ENCODE measurements around the gene SYTL3. TPM values are rescaled to one million over a fixed set of nuclear protein-coding genes. Genes with fewer than 3 reads are reported as not detected.
"Not testable (repeated sequence)": the region's sequence is repeated elsewhere in the genome, so short reads cannot be mapped to it uniquely, and the experiment has no call there.

SYTL3 gene
- total RNA-seq, 1 experiment from 2014 or later: 14.2 TPM

DNA sequence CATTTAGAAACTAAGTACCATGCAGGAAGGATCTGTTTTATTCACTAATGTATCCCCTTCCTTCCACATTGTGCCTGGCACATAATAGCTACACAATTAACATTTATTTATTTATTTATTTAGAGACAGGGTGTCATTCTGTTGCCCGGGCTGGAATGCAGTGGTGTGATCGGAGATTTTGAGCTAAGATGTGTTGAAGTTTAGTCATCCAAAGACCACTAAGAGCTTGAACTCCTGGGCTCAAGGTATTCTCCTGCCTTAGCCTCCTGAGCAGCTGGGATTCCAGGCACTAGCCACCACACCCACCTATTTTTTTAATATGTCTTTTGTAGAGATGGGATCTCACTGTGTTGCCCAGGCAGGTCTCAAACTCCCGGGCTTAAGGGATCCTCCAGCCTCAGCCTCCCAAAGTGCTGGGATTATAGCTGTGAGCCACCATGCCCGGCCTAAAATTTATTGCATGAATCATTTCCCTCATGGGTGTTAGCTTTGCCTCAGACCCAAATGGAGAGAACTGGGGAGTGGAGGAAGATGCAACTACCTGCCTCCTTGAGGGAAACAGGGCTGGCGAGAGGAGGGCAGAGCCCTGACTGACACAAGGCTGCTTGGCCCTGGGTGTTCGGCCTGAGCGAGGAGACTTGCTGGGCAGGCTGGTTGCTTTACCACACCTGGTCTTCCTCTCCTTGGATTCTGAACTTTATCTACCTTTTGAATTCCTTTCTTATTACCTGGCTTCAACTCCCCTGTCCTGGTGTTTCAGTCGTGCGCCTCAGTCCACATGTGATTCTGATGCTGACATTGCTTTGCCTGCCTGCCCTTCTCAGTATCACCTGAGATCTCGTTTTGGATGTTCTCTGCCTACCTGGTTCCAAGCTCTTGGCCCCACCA is 3.6 kb upstream of the SYTL3 start:
- TF ChIP-seq CTCF (IDR thresholded peaks at IDR 0.05; ENCODE audit: unreplicated experiment): no peak
- intact Hi-C loops (cut with micrococcal nuclease; ENCODE audit: unreplicated experiment): loop anchor here (5.0 kb wide), 2 partner anchors 46 to 356 kb away; partner anchors contain the start of gene RSPH3
- CTCF ChIA-PET: interaction anchor here (0.7 to 2.2 kb wide), 5 partner anchors 14 to 488 kb away, joined by 3 to 13 read pairs (median 6); no protein-coding TSS in a partner anchor
- DNase-seq: peak; percentile 68
- Mint-ChIP-seq H3K4me1 (ENCODE audit: low read depth, unreplicated experiment) (peaks cover 64% of the 10 kb centered on the region), H3K27ac (ENCODE audit: unreplicated experiment) (peak overlapping the region; percentile 94), H3K9me3 (ENCODE audit: low read depth, unreplicated experiment) (no peaks in the 10 kb centered on the region), H3K4me3 (ENCODE audit: low read depth, unreplicated experiment) (peak overlapping the region; percentile 93), H3K27me3 (ENCODE audit: unreplicated experiment) (no peaks in the 10 kb centered on the region), H3K36me3 (ENCODE audit: insufficient read depth, unreplicated experiment) (peaks cover 49% of the 10 kb centered on the region)
- no TSS peak for BruUV-seq (replicated peaks)

DNA sequence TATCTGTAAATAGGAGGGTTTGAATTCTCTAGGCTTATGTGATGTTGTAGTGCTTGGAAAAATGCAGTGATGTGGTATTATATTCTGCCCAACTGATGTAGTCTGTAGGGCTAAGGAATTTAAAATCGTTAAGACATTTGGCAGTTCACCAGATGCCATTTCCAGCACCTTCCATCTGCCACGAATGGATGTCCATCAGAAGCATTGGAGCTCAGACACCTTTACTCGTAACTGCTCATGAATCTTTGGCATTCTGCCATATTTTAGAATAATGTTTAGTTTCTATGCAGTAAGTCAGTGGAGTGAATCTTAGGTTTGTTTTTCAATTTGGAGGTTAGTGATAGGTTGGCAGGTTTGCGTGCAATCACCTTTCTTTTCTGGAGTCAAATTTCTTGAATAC is 2.4 kb upstream of the SYTL3 start:
- TF ChIP-seq CTCF (IDR thresholded peaks at IDR 0.05; ENCODE audit: unreplicated experiment): no peak
- BruUV-seq (replicated peaks): no TSS peak
- CTCF ChIA-PET: interaction anchor here (1.5 to 1.9 kb wide), 2 partner anchors 13 to 44 kb away, joined by 6 to 7 read pairs; no protein-coding TSS in a partner anchor
- Mint-ChIP-seq H3K9me3 (ENCODE audit: low read depth, unreplicated experiment) (no peaks in the 10 kb centered on the region), H3K4me1 (ENCODE audit: low read depth, unreplicated experiment) (peaks cover 52% of the 10 kb centered on the region), H3K27ac (ENCODE audit: unreplicated experiment) (no peak overlapping the region), H3K4me3 (ENCODE audit: low read depth, unreplicated experiment) (no peak overlapping the region), H3K36me3 (ENCODE audit: insufficient read depth, unreplicated experiment) (peaks cover 40% of the 10 kb centered on the region), H3K27me3 (ENCODE audit: unreplicated experiment) (no peaks in the 10 kb centered on the region)
- intact Hi-C loops (cut with micrococcal nuclease; ENCODE audit: unreplicated experiment): loop anchor here (5.0 kb wide), 2 partner anchors 45 to 355 kb away; partner anchors contain the start of gene RSPH3
- no peak for DNase-seq

DNA sequence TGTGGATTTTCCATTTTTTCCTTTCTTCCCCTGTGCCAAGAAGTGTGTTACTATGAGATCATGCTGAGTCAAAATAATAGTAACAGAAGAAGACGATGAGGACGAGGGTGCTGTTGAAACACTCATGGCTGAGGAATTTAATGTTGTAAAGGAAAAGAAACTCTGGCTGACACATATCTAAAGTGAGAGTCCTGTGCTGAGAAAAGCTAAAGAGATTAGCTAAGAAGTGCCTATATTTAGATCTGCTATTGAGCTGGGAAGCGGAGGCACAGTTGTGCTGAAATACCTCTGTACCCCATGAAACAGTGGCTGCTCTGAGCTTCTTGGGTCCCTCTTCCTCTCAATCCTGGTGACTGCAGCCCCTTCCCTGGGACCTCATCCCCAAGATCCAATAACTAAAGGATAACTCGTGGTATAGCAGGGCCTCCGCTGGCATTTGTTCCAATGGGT is 1.1 kb upstream of the SYTL3 start:
- DNase-seq: no peak
- Mint-ChIP-seq H3K27ac (ENCODE audit: unreplicated experiment) (peak overlapping the region; percentile 76), H3K27me3 (ENCODE audit: unreplicated experiment) (no peaks in the 10 kb centered on the region), H3K4me1 (ENCODE audit: low read depth, unreplicated experiment) (peaks cover 46% of the 10 kb centered on the region), H3K9me3 (ENCODE audit: low read depth, unreplicated experiment) (no peaks in the 10 kb centered on the region), H3K4me3 (ENCODE audit: low read depth, unreplicated experiment) (no peak overlapping the region), H3K36me3 (ENCODE audit: insufficient read depth, unreplicated experiment) (peaks cover 28% of the 10 kb centered on the region)
- intact Hi-C loops (cut with micrococcal nuclease; ENCODE audit: unreplicated experiment): loop anchor here (5.0 kb wide), 2 partner anchors 44 to 354 kb away; partner anchors contain the start of gene RSPH3
- CTCF ChIA-PET: interaction anchor here (0.9 to 2.7 kb wide), 2 partner anchors 11 to 486 kb away, joined by 3 to 9 read pairs; no protein-coding TSS in a partner anchor
- no peak for TF ChIP-seq CTCF (IDR thresholded peaks at IDR 0.05; ENCODE audit: unreplicated experiment)
- no TSS peak for BruUV-seq (replicated peaks)

- DNase-seq; CTCF ChIA-PET; H3K4me3 Mint-ChIP-seq (ENCODE audit: low read depth, unreplicated experiment); BruUV-seq (replicated peaks); H3K36me3 Mint-ChIP-seq (ENCODE audit: insufficient read depth, unreplicated experiment); H3K9me3 Mint-ChIP-seq (ENCODE audit: low read depth, unreplicated experiment); H3K27me3 Mint-ChIP-seq (ENCODE audit: unreplicated experiment); intact Hi-C loops (cut with micrococcal nuclease; ENCODE audit: unreplicated experiment); H3K27ac Mint-ChIP-seq (ENCODE audit: unreplicated experiment): not testable (repeated sequence)
- peaks cover 51% of the 10 kb centered on the region for H3K4me1 Mint-ChIP-seq (ENCODE audit: low read depth, unreplicated experiment)
Measured at GRCh38 chr6:158651981-158652737, 2.3 kb downstream of the SYTL3 start.

All from Calu3 (cell line).